Left cardiac atrium (tissue), 4 donors: ENCODE results near the gene NDUFAF5. TPM values are rescaled to one million over a fixed set of nuclear protein-coding genes. Genes with fewer than 3 reads are reported as not detected.

Source experiments
- ATAC-seq, 2 donors: fragments of 200-7000 bp; cut with Tn5 transposase; one replicate each; pipeline ENCODE4 v1.9.1; 2020; ENCODE audit warnings: mild to moderate bottlenecking in 2 of 2, moderate library complexity in 2 of 2
- DNase-seq: peaks from one replicate; pipeline ENCODE4 v3.0.0-alpha.2; 2020
- intact Hi-C, 2 donors: fragments of 100-400 bp; cut with DNase I; formaldehyde crosslinking; loops; one replicate each; pipeline versions ENCODE4 v1.14.1 to v1.15.1; 2022 to 2023
- total RNA-seq, 2 donors: library from RNA; stranded (reverse); fragmentation: NEBNext Ultra II Directional; extraction: Animal tissue kit (Norgen Biotek cat#: 25700); gene quantifications; one replicate each; pipeline ENCODE4 v1.2.1, GENCODE V29; 2021
- donor health status: DM: no; HTN: yes; CAD: no.
- donor health status: DM: no; HTN: yes; CAD: no; lungs with severe emphysema.
- donor health status: DM: yes; HTN: yes; CAD: no.
- donor health status: Dilated cardiomyopathy.

The NDUFAF5 gene
- total RNA-seq, 2 donors from 2014 or later = 46.4 to 67.6 TPM

DNA sequence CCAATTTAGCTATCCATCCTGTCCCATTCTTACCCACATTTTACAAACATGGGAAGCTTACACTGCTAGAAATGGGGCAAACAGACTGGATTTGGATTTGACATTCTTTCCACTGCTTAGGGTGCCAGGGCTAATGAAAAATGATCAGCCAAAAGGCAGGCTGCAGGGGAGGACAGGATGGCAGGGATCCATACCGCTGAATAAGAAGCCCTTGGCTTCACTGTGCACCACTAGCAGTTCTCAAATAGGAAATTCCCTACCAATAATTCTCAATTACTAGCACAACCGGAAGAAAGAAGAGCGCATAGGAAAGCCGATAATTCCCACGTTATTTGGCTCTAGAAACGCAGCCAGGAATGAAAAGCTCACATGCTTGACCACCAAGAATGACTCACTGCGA is 73.1 kb downstream of the NDUFAF5 start:
- intact Hi-C loops = no loop called here
- no peak for DNase-seq
- no peak for ATAC-seq

DNA sequence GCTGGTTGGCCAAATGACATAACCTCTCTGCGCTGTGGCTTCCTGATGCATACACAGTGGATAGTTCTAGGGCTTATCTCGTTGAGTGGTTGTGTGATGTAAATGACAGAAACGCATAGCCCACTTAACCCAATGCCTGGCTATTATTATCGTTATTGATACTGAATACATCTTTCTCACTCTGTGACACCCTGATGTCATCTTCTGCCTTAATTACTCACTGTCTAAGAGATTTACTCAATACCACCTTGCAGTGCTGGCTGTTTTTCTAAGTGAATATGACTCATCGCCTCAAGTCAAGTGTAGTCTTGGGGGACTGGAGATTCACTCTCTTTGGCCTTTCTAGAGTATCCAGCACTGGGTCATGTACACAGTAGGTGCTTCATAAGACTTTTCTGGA is 73.6 kb downstream of the NDUFAF5 start:
- ATAC-seq (no peak), DNase-seq (no peak)
- intact Hi-C loops = no loop called here

DNA sequence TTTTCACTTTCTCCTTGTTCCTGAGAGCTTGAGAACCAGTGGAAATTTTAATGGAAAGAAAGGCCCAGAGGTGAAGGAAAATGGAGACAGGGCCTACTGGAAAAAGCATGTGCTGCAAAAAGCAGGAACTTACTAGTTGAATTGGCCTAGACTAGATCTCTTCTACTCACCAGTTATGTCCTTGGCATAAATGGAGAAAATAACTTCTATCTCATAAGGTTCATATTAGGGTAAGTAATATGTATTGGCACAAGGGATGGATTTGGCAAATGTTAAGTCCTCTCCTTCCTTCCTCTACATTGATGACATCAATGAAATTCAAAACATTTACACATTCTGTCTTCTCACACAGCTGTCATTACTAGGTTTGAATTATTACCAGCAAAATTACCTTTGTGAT is 74.0 kb downstream of the NDUFAF5 start:
- ATAC-seq = no peak
- intact Hi-C loops = no loop called here
- no peak for DNase-seq

DNA sequence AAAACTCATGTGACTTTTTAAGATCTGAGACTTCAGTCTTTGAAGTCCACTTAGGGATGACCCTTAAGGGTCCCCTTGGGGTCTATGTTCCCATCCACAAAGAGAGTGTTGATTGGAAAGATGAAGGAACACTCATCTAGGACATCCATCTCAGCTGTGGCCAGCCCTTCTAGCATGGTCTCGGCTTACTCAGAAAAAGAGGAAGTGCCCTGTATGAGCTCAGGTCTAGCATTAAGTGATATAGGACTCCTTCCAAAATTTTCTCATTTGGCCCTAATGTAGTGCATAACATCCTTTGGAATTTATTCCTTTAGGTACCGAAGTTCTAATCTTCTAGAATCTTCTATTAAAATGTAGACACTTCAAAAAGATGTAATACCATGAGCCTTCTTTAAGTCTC is 77.4 kb downstream of the NDUFAF5 start:
- no peak for ATAC-seq

DNA sequence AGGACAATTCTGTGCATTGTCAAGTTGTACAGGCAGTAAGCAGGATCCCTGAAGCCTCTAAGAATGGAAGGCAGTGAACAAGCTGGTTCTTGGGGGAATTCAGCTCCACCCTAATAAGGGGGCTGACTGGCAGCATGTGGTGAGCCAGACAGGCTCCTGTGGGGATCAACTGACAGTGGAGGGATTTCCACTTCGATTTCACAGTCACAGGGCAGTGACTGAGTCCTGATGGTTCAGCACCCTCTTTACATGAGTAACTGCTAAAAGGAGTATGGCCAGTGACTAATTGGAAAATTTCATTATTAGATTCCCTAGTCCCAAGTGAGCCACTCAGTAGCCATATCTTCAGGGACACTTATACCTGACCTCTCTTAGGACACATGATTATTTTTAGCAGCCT is 78.4 kb downstream of the NDUFAF5 start:
- no peak for ATAC-seq
- intact Hi-C loops = no loop called here
- DNase-seq = no peak

More for the DNA sequence above, 77.4 kb downstream of the NDUFAF5 start:
- intact Hi-C loops = no loop called here
- no peak for DNase-seq

DNA sequence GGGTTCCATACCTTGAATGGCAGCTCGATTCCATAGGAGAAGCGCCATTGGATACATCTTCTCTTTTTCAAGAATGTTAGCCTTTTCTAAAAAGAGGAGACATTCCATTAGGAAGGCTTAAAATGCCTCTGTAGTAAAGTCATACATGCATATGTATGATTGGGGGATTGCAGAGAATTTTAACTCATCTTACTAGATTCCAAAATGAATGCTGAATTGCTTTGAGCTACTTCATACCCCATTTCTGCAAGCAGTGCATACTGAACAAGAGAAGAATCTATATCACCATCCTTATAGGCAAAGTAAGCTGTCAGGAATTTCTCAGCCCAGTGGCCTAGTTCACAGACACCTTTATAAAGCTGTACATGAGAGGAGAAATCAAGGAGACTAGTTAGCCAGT is 80.3 kb downstream of the NDUFAF5 start:
- ATAC-seq (no peak), DNase-seq (no peak)
- intact Hi-C loops = no loop called here

DNA sequence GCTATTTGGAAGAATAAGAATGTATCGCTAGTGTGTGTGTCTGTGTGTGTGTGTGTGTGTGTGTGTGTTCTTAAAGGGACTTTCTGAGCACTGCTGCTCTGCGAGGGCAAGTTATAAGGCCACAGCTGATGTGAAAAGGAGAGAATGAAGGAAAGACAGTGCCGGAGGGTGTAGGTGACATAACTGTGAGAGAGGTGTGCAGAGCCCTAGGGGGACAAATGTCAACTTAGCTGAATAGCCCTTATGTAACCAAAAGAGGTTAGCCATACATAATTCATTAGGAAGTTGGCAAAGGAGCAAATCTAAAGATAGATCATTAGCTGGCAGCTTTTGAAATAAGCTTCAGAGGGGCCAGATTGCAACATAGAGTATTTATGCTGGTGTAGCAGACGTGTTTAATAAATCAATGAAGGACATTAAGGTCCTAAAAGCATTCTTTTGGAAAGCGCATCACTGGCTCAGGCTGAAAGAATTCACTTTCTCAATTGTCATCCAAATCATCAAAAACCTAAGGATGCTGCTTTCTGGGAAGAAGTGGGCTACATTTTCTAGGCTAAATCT is 81.0 kb downstream of the NDUFAF5 start:
- DNase-seq = no peak
- peak in 1 of 2 donors; percentile 18 for ATAC-seq
- intact Hi-C loops = no loop called here

DNA sequence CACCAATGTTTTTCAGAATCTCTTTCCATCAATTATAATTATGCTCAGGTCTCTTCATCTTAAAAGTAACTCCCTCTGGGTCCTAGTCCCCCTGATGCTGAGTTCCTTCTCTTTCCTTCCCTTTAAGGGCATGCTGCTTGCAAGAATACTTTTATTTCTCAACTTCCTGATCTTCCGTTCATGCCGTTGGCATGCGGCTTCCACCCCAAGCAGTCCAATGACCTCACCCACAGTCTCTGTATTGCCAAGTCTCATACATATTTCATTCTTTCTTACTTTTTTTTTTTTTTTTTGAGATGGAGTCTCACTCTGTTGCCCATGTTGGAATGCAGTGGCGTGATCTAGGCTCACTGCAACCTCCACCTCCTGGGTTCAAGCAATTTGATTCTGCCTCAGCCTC is 83.5 kb downstream of the NDUFAF5 start:
- peak; percentile 85 to 86 for ATAC-seq

DNA sequence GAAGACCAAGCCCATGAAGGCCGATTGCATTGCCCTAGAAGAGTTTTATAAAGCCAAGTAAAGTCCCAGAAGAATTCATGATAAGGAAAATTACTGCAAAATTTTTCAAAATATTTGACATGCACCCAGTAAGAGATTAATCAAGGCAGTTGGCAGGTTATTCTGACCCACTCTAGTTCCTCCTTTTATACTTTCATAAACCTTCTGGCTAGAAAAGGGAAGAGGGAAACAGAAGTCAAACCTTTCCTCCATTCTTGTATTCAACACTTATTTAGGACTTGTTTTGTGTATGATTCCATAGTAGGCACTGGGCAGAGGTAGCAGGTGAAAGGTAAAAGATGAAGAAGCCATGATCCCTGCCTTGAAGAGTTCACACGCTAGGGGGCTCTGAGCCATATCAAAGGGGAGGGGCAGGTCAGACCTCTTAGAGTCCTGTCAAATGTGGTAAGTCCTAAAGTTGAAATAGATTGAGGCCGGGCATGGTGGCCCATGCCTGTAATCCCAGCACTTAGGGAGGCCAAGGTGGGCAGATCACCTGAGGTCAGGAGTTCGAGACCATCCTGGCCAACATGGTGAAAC is 85.4 kb downstream of the NDUFAF5 start:
- intact Hi-C loops = no loop called here
- ATAC-seq (peak in 1 of 2 donors; percentile 15), DNase-seq (no peak)

More for the DNA sequence above, 83.5 kb downstream of the NDUFAF5 start:
- intact Hi-C loops = no loop called here
- DNase-seq = no peak

Other genes starting within 250 kb of the NDUFAF5 start
- gene TASP1, start 146.1 kb upstream of the NDUFAF5 start, total RNA-seq = 10 to 100 TPM in 1 of 2 donors, 1 to 10 TPM in 1; 5.7 to 13.8 TPM
- 10 to 100 TPM; 11.6 to 18.7 TPM for gene ESF1, start 109 bp upstream of the NDUFAF5 start, total RNA-seq
- gene SEL1L2, start 205.6 kb downstream of the NDUFAF5 start, total RNA-seq = under 1 TPM in 1 of 2 donors, not detected in 1; 0.91 TPM
- 1 to 10 TPM; 1.3 to 2.6 TPM for gene MACROD2, start 210.5 kb downstream of the NDUFAF5 start, total RNA-seq